Measurements from ENCODE around the gene COL4A2.
"Not testable (repeated sequence)": the region's sequence is repeated elsewhere in the genome, so short reads cannot be mapped to it uniquely, and the experiment has no call there.

COL4A2 gene

GRCh38 chr13:110492679-110493593, 185.9 kb downstream of the COL4A2 start:
- TF ChIP-seq CTCF (IDR thresholded peaks at IDR 0.05; ENCODE audit: control insufficient read depth, insufficient read depth, low read depth, low read length, missing control alignments) = no peak
- no peak overlapping the region for H3K4me3 ChIP-seq (ENCODE audit: control insufficient read depth, low read depth, low read length)
- no peak for DNase-seq (ENCODE audit: low read depth)

GRCh38 chr13:110493613-110494012, 186.5 kb downstream of the COL4A2 start:
- no peak for DNase-seq (ENCODE audit: low read depth)
- no peak overlapping the region for H3K4me3 ChIP-seq (ENCODE audit: control insufficient read depth, low read depth, low read length)
- TF ChIP-seq CTCF (IDR thresholded peaks at IDR 0.05; ENCODE audit: control insufficient read depth, insufficient read depth, low read depth, low read length, missing control alignments) = no peak

- no peak overlapping the region for H3K4me3 ChIP-seq (ENCODE audit: control insufficient read depth, low read depth, low read length)
- DNase-seq (ENCODE audit: low read depth) = no peak
- no peak for TF ChIP-seq CTCF (IDR thresholded peaks at IDR 0.05; ENCODE audit: control insufficient read depth, insufficient read depth, low read depth, low read length, missing control alignments)
These were observed 188.3 kb downstream of the COL4A2 start for GRCh38 chr13:110495376-110495775.

- no peak for TF ChIP-seq CTCF (IDR thresholded peaks at IDR 0.05; ENCODE audit: control insufficient read depth, insufficient read depth, low read depth, low read length, missing control alignments)
- no peak overlapping the region for H3K4me3 ChIP-seq (ENCODE audit: control insufficient read depth, low read depth, low read length)
- no peak for DNase-seq (ENCODE audit: low read depth)
These were observed 188.8 kb downstream of the COL4A2 start for GRCh38 chr13:110495881-110496280.

GRCh38 chr13:110496281-110496680, 189.2 kb downstream of the COL4A2 start:
- no peak for TF ChIP-seq CTCF (IDR thresholded peaks at IDR 0.05; ENCODE audit: control insufficient read depth, insufficient read depth, low read depth, low read length, missing control alignments)
- no peak overlapping the region for H3K4me3 ChIP-seq (ENCODE audit: control insufficient read depth, low read depth, low read length)
- no peak for DNase-seq (ENCODE audit: low read depth)

- no peak for DNase-seq (ENCODE audit: low read depth)
- TF ChIP-seq CTCF (IDR thresholded peaks at IDR 0.05; ENCODE audit: control insufficient read depth, insufficient read depth, low read depth, low read length, missing control alignments) = no peak
- H3K4me3 ChIP-seq (ENCODE audit: control insufficient read depth, low read depth, low read length) = no peak overlapping the region
These were observed 189.9 kb downstream of the COL4A2 start for GRCh38 chr13:110497003-110497402.

- not testable (repeated sequence) for H3K4me3 ChIP-seq (ENCODE audit: control insufficient read depth, low read depth, low read length); DNase-seq (ENCODE audit: low read depth)
These were observed 190.8 kb downstream of the COL4A2 start for GRCh38 chr13:110497896-110498295.

Measured in AG09309 (cell line).